Measurements from ENCODE around the gene ABCC1.

GRCh38 chr16:15933781-15934180, 15.6 kb upstream of the ABCC1 start:
- TF ChIP-seq CTCF (conservative IDR thresholded peaks at IDR 0.05) = no peak
- TF ChIP-seq ZFX (IDR thresholded peaks at IDR 0.05) = no peak
